HG03469 (cell line): ENCODE measurements around the gene KCNAB2.

Experiments used
- ATAC-seq: cut with Tn5 transposase; IDR thresholded peaks from one replicate; pipeline ENCODE4 v1.9.1; 2021; ENCODE audit warnings: mild to moderate bottlenecking, moderate library complexity, moderate number of reproducible peaks; ENCODE audit not compliant: unreplicated experiment

Gene KCNAB2

GRCh38 chr1:6045561-6045960, at the start of gene KCNAB2:
TSS of gene KCNAB2 (plus strand) at chr1:6045888. CDS start at chr1:6051537, 5,649 bp downstream.
- ATAC-seq, result no peak

GRCh38 chr1:5996641-5997270, 48.9 kb upstream of the KCNAB2 start:
- ATAC-seq, result no peak

- ATAC-seq, result no peak
Observed at GRCh38 chr1:5997316-5997715, 48.4 kb upstream of the KCNAB2 start.

- ATAC-seq, result no peak
Observed at GRCh38 chr1:5998051-5998905, 47.4 kb upstream of the KCNAB2 start.

- ATAC-seq, result no peak
Observed at GRCh38 chr1:5998906-5999301, 46.8 kb upstream of the KCNAB2 start.

DNA sequence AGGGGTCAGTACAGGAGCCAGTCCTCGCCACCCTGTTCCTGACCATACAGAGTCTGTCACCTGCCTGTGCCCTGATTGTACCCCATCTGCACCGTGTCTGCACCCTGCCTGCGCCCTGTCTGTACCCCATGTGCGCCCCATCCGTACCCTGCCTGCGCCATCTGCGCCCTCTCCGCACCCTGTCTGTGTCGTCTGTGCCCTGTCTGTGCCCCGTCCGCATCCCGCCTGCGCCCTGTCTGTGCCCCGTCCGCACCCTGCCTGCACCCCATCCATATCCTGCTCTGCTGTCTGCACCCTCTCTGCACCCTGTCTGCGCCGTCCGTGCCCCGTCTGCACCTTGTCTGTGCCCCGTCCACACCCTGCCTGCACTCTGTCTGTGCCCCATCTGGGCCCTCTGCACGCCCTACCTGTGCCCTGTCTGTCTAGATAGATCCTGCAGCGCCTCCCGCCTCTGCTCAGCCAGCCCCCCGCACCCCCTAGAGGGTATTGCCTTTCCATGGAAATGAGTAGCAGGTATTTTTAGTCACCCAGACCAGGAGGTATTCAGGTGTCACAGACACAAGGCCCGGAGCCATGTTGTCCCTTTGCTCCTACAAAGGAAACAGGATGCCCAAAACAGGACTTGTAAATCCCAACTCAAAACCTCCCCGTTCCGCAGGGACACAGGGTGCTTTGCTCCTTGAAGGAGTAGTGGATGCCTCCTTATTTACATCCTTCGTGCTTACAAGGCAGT, 45.8 kb upstream of the KCNAB2 start:
- no peak for ATAC-seq

DNA sequence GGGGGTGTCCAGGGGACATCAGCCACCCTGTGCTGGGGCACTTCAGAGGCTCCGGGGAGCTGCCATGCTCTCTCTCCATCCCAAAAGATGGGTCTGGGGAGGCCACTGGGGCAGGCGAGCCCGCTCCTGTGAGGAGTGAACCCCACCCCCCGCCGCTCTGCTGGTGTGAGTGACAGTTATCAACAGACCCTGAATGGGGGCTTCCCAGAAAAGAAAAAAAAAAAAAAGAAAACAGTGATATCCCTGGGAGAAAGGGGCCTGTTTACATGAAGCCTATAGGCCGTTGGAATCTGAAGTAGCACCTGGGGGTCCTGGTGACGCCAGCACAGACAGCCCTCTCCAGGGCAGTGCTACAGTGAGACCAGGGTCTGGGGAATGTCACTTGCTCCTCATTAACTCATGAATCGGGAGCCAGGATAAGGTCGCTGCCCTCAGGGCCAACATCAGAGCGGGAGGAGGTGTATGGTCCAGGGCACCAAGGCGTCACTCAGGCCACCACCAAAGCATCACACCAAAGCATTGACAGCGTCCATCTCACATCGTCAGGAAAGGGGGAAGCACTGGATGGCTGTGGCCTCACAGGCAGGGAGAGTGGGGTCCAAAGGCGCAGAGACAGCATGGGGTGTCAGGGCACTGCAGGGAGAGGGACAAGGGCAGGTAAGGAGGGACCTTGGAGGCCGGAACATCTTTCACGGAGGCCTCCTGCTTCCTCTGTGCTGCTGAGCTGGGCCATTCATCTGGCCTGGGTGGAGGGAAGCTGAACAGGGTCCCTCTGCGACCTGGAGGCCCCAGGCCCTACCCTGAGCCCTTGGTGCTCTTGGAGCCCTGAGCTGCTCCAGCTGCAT, 45.0 kb upstream of the KCNAB2 start:
- no peak for ATAC-seq

- ATAC-seq, result no peak
Observed at GRCh38 chr1:6001992-6002576, 43.6 kb upstream of the KCNAB2 start.

DNA sequence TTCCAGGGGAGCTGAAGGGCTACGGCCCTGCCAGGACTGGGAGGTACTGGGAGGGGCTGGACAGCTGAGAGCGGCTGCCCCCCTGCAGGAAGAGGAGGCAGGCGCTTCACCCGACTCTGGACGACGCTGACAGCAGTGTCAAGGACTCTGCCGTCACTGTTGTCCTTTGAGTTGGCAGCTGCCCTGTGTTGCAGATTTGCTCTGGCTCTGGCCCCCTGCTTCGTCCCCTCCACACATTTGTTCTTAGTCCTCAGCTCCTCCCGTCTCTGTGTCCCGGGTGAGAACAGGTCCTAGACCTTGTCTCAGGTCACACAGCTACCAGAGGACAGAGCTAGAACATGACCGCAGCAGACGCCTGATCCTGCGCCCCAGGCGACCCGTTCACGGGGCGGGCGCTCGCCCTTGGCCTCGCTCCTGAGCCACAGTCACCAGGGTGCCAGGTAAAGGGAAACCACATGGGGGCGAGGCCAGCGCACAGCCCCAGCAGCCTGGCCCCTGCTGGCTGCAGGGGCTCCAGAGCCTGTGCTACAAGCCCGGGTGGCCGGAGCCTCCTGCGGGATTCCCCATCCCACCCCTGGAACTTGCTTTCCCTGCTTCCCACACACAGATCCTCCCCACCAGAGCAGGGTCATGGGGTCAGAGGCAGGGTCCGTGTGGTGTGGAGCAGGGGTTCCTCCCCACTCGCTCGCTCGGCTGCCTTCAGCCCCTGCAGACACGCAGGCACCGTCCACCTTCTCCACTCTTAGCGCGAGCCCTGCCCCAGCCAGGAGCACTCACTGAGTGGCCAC, 42.8 kb upstream of the KCNAB2 start:
- ATAC-seq, result no peak

DNA sequence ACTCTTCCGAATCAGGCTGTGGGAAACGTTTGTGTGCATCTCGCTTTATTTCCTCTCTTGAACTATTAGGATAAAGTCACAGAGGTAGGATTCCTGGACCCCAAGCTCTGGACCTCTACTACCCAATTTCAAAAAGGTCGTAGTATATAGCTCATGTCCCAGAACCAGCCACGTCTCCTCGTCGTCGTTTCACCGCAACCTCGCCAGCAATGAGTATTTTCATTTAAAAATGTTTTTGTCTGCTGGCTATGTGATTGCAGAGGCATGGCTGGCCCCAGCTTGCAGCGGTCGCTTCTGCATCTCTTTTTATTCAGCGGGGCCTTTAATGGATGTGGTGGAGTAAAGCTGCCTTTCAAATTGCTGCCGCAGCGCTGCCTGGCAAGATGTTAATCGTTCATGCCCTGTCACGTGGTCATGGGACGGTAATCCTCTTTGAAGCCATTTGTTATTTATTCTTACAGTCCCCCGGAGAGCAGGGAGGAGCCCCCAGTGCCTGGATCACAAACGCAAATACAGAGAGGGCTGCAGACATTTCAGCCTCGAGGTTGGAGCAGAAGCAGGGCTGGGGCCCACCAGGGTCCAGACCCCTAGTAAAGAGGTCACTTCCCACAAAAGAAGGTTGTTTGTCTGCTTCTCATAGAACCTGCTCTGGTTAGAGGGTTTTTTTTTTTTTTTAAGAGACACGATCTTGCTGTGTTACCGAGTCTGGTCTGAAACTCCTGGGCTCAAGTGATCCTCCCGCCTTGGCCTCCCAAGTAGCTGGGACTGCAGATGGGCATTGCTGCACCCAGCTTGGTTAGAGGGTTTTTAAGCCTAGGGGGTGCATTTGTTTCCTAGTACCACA, 41.9 kb upstream of the KCNAB2 start:
- ATAC-seq, result no peak

- ATAC-seq, result no peak
Observed at GRCh38 chr1:6004412-6005123, 41.1 kb upstream of the KCNAB2 start.

DNA sequence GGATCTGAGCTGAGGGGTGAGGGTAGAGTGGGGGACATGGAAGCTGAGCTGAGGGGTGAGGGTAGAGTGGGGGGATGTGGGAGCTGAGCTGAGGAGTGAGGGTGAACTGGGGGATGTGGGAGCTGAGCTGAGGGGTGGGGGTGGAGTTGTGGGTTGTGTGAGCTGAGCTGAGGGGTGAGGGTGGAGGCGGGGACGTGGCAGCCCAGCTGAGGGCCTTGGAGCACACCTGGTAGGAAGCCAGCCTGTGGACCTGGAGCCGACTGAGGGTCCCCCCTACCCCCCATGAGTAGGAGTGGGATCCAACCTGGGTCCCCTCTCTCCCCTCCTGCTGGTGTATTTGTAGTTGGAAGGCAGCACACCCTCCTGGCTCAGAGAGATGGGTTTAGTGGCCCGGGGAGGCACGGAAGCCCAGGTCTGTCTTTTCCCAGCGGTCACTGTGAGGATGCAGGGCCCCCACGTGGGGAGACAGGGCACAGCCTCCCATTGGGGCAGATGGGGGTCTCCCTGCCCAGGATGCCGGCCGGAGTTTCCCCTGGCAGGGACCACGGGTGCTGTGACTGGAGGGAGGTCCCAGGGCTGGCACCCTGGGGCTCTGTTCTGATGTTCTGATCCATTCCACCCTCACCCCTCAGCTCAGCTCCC, 40.3 kb upstream of the KCNAB2 start:
- ATAC-seq, result no peak

DNA sequence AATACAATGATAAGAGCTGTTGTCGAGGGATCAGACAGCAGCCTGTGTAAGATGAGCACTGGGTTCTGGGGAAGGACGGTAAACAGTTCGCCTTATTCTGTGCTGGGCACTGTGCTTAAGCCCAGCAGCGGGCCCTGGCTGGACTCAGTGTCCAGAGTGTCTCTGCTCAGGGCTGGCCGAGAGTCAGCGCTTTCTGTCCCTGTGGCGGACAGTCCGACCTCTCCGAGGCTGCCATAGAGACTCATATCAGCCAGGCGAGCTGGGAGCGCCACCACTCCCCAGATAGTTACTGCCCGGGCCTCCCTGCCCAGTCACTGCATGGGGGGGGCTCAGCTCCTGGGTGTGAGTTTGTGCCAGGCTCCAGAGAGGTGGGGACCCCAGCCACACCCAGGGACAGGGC, 38.8 kb upstream of the KCNAB2 start:
- no peak for ATAC-seq

- ATAC-seq, result no peak
Observed at GRCh38 chr1:6007318-6008083, 38.2 kb upstream of the KCNAB2 start.

- ATAC-seq, result no peak
Observed at GRCh38 chr1:6008084-6008415, 37.6 kb upstream of the KCNAB2 start.

GRCh38 chr1:6008696-6009095, 37.0 kb upstream of the KCNAB2 start:
- ATAC-seq, result no peak
